ENCODE results near the gene CTNNA3. TPM values are rescaled to one million over a fixed set of nuclear protein-coding genes. Genes with fewer than 3 reads are reported as not detected.

The CTNNA3 gene
- polyA plus RNA-seq, 1 donor from 2014 or later, result 0.14 TPM

GRCh38 chr10:67049988-67050387 lies 646.0 kb downstream of the CTNNA3 start (continued):
- TF ChIP-seq REST (IDR thresholded peaks at IDR 0.05; ENCODE audit: borderline replicate concordance) (no peak), POLR2AphosphoS5 (IDR thresholded peaks at IDR 0.05) (no peak)

- Histone ChIP-seq H2AFZ (ENCODE audit: low read depth, low read length) (no peak overlapping the region), H3K9ac (ENCODE audit: low read length) (no peak overlapping the region), H3K4me2 (ENCODE audit: low read length) (no peak overlapping the region), H3K9me2 (ENCODE audit: insufficient read depth, low read length) (no peaks in the 10 kb centered on the region), H4K20me1 (ENCODE audit: insufficient read depth) (no peaks in the 10 kb centered on the region), H3K79me2 (replicated peaks; ENCODE audit: insufficient read depth, low read length) (no peaks in the 10 kb centered on the region), H3K9me3 (ENCODE audit: low read length) (no peaks in the 10 kb centered on the region), H3K4me3 (ENCODE audit: low read length) (no peak overlapping the region), H3K36me3 (ENCODE audit: insufficient read depth, low read length) (no peaks in the 10 kb centered on the region), H3K27me3 (ENCODE audit: insufficient read depth, low read depth, low read length) (no peaks in the 10 kb centered on the region), H3K27ac (ENCODE audit: low read length) (no peak overlapping the region), H3F3A (ENCODE audit: insufficient read depth, low read length, poor library complexity, severe bottlenecking) (no peaks in the 10 kb centered on the region)
- TF ChIP-seq EP300 (conservative IDR thresholded peaks at IDR 0.05; ENCODE audit: poor library complexity, severe bottlenecking) (no peak), CTCF (IDR thresholded peaks at IDR 0.05; ENCODE audit: poor library complexity, severe bottlenecking) (no peak), POLR2AphosphoS5 (IDR thresholded peaks at IDR 0.05) (no peak), REST (IDR thresholded peaks at IDR 0.05; ENCODE audit: borderline replicate concordance) (no peak), SMC3 (conservative IDR thresholded peaks at IDR 0.05; ENCODE audit: poor library complexity) (no peak), TAF1 (IDR thresholded peaks at IDR 0.05; ENCODE audit: low read depth) (no peak), MXI1 (conservative IDR thresholded peaks at IDR 0.05; ENCODE audit: poor library complexity, severe bottlenecking) (no peak)
Measured at GRCh38 chr10:67046507-67046906, 649.5 kb downstream of the CTNNA3 start.

GRCh38 chr10:67045404-67045803 lies 650.6 kb downstream of the CTNNA3 start:
- no peaks in the 10 kb centered on the region for H3K9me2 ChIP-seq (ENCODE audit: insufficient read depth, low read length)
- H3K9me3 ChIP-seq (ENCODE audit: low read length), result no peaks in the 10 kb centered on the region
- no peaks in the 10 kb centered on the region for H3K36me3 ChIP-seq (ENCODE audit: insufficient read depth, low read length)
- H3K4me3 ChIP-seq (ENCODE audit: low read length), result no peak overlapping the region
- H4K20me1 ChIP-seq (ENCODE audit: insufficient read depth), result no peaks in the 10 kb centered on the region
- no peak overlapping the region for H3K9ac ChIP-seq (ENCODE audit: low read length)
- no peaks in the 10 kb centered on the region for H3K79me2 ChIP-seq (replicated peaks; ENCODE audit: insufficient read depth, low read length)
- TF ChIP-seq EZH2 (IDR thresholded peaks at IDR 0.05; ENCODE audit: borderline replicate concordance, insufficient read depth, low read length, poor library complexity, severe bottlenecking) (no peak), CTCF (IDR thresholded peaks at IDR 0.05; ENCODE audit: poor library complexity, severe bottlenecking) (no peak), TAF1 (IDR thresholded peaks at IDR 0.05; ENCODE audit: low read depth) (no peak), RAD21 (conservative IDR thresholded peaks at IDR 0.05) (no peak), SMC3 (conservative IDR thresholded peaks at IDR 0.05; ENCODE audit: poor library complexity) (no peak), EP300 (conservative IDR thresholded peaks at IDR 0.05; ENCODE audit: poor library complexity, severe bottlenecking) (no peak), REST (IDR thresholded peaks at IDR 0.05; ENCODE audit: borderline replicate concordance) (no peak), POLR2AphosphoS5 (IDR thresholded peaks at IDR 0.05) (no peak), MXI1 (conservative IDR thresholded peaks at IDR 0.05; ENCODE audit: poor library complexity, severe bottlenecking) (no peak)
- no peak overlapping the region for H3K4me2 ChIP-seq (ENCODE audit: low read length)
- H2AFZ ChIP-seq (ENCODE audit: low read depth, low read length), result no peak overlapping the region
- no peak overlapping the region for H3K27ac ChIP-seq (ENCODE audit: low read length)
- H3F3A ChIP-seq (ENCODE audit: insufficient read depth, low read length, poor library complexity, severe bottlenecking), result no peaks in the 10 kb centered on the region
- H3K27me3 ChIP-seq (ENCODE audit: insufficient read depth, low read depth, low read length), result no peaks in the 10 kb centered on the region
